Karpas-422 (cell line): ENCODE data around the gene RPL27A. TPM values are rescaled to one million over a fixed set of nuclear protein-coding genes. Genes with fewer than 3 reads are reported as not detected.

ENCODE experiments used
- DNase-seq: peaks from one replicate; pipeline ENCODE4 v3.0.0-alpha.2; 2015
- H2AFZ ChIP-seq: fragments of 200-600 bp; sonication (generic); 2 replicates; pipeline ENCODE4 v1.6.1; 2014; ENCODE audit warnings: antibody characterized with exemption, low read length, mixed read lengths
- H3K27ac ChIP-seq: fragments of 200-600 bp; sonication (generic); 2 replicates; pipeline ENCODE4 v1.5.1; 2014; ENCODE audit warnings: mild to moderate bottlenecking, low read length, moderate library complexity
- H3K27me3 ChIP-seq: fragments of 200-600 bp; sonication (generic); 2 replicates; pipeline ENCODE4 v1.6.1; 2014; ENCODE audit warnings: low read length, mixed read lengths
- H3K36me3 ChIP-seq: fragments of 200-600 bp; sonication (generic); 2 replicates; pipeline ENCODE4 v1.6.1; 2014; ENCODE audit warnings: low read length, mixed read lengths; ENCODE audit not compliant: insufficient read depth
- H3K4me1 ChIP-seq: fragments of 200-600 bp; sonication (generic); 2 replicates; pipeline ENCODE4 v1.6.1; 2014; ENCODE audit warnings: mild to moderate bottlenecking, low read length, mixed read lengths
- H3K4me2 ChIP-seq: fragments of 200-600 bp; sonication (generic); 2 replicates; pipeline ENCODE4 v1.6.1; 2014; ENCODE audit warnings: low read length, low read depth, mild to moderate bottlenecking; ENCODE audit not compliant: poor library complexity, severe bottlenecking
- H3K4me3 ChIP-seq: fragments of 200-600 bp; sonication (generic); 2 replicates; pipeline ENCODE4 v1.5.1; 2014; ENCODE audit warnings: mild to moderate bottlenecking, antibody characterized with exemption, low read length, mixed read lengths
- H3K79me2 ChIP-seq: fragments of 200-600 bp; sonication (generic); 2 replicates; pipeline ENCODE4 v1.6.1; 2014; ENCODE audit warnings: mild to moderate bottlenecking, low read length, mixed read lengths
- H3K9ac ChIP-seq: fragments of 200-600 bp; sonication (generic); 2 replicates; pipeline ENCODE4 v1.6.0; 2014; ENCODE audit warnings: low read length
- H3K9me2 ChIP-seq: fragments of 200-600 bp; sonication (generic), shearing (Covaris generic); replicated peaks from 2 replicates; pipeline ENCODE4 v1.6.0; 2014; ENCODE audit warnings: mild to moderate bottlenecking, low read length, moderate library complexity; ENCODE audit not compliant: insufficient read depth
- H3K9me3 ChIP-seq: fragments of 300-700, 200-600 bp; sonication (generic); 2 replicates; pipeline ENCODE4 v1.6.1; 2014; ENCODE audit warnings: low read length, mixed read lengths
- H4K20me1 ChIP-seq: fragments of 200-600 bp; sonication (generic); 2 replicates; pipeline ENCODE4 v1.6.1; 2014; ENCODE audit warnings: mild to moderate bottlenecking, antibody characterized with exemption, low read length, low read depth; ENCODE audit not compliant: insufficient read depth
- total RNA-seq: library from RNA; depleted of rRNA; stranded (reverse); fragments of >200 nt; shearing (Covaris generic); gene quantifications from 2 replicates; pipeline ENCODE4 v1.2.3, GENCODE V29; 2014; ENCODE audit warnings: low replicate concordance

RPL27A gene
- total RNA-seq, 1 experiment from 2014 or later = 2,423 TPM

GRCh38 chr11:8698917-8699441 lies 16.4 kb downstream of the RPL27A start:
- Histone ChIP-seq H3K27me3 (no peaks in the 10 kb centered on the region), H3K79me2 (no peaks in the 10 kb centered on the region), H2AFZ (no peak overlapping the region), H3K9me3 (no peaks in the 10 kb centered on the region), H3K9ac (no peak overlapping the region), H3K9me2 (no peaks in the 10 kb centered on the region), H3K4me2 (no peak overlapping the region), H3K27ac (no peak overlapping the region), H3K4me3 (no peak overlapping the region), H3K36me3 (no peaks in the 10 kb centered on the region), H3K4me1 (peaks cover 19% of the 10 kb centered on the region), H4K20me1 (no peaks in the 10 kb centered on the region)
- no peak for DNase-seq

GRCh38 chr11:8699903-8700302 lies 17.3 kb downstream of the RPL27A start:
- Histone ChIP-seq H3K79me2 (no peaks in the 10 kb centered on the region), H3K27ac (no peak overlapping the region), H3K27me3 (no peaks in the 10 kb centered on the region), H2AFZ (no peak overlapping the region), H4K20me1 (no peaks in the 10 kb centered on the region), H3K9me3 (no peaks in the 10 kb centered on the region), H3K36me3 (no peaks in the 10 kb centered on the region), H3K4me3 (no peak overlapping the region), H3K9ac (no peak overlapping the region), H3K4me1 (peaks cover 19% of the 10 kb centered on the region), H3K4me2 (no peak overlapping the region), H3K9me2 (no peaks in the 10 kb centered on the region)
- no peak for DNase-seq

DNA sequence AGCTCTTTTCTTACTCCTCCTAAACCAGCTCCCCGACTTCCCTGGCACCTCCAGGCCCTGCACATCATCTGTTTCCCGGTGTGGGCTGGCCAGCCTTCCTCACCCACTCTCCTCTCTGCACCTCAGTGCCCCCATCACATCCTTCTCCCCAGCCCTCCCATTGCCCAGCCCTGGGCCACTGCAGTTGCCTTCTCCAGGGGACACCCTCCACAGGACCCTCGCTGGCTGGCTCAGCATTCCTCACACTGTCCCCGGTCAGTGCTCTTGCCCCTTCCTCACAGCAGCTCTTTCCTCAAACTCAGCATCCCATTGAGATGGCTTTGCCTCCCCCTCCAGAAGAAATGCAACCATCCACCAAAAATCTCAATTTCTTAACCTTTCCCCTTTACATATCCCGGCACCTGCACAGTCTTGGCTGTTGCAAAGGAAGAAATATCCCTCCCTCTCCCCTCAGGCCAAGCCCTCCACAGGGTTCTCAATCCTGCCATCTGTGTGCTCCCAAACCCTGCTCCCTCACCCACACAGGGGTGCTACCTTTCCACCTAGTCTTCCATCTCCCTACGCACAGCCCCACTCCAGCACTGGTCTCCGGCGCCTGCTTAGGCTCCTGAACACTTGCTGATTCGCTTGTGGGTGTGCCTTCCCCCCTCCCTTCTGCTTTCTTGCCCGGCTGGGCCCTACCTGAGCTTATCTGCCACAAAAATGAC lies 19.5 kb downstream of the RPL27A start:
- Histone ChIP-seq H2AFZ (no peak overlapping the region), H3K9ac (no peak overlapping the region), H4K20me1 (no peaks in the 10 kb centered on the region), H3K4me3 (no peak overlapping the region), H3K27ac (no peak overlapping the region), H3K4me2 (no peak overlapping the region), H3K36me3 (no peaks in the 10 kb centered on the region), H3K79me2 (no peaks in the 10 kb centered on the region), H3K27me3 (no peaks in the 10 kb centered on the region), H3K9me2 (no peaks in the 10 kb centered on the region), H3K4me1 (peaks cover 19% of the 10 kb centered on the region), H3K9me3 (no peaks in the 10 kb centered on the region)
- no peak for DNase-seq

GRCh38 chr11:8702598-8702915 lies 20.0 kb downstream of the RPL27A start:
- Histone ChIP-seq H3K4me1 (peaks cover 19% of the 10 kb centered on the region), H4K20me1 (no peaks in the 10 kb centered on the region), H3K27ac (no peak overlapping the region), H2AFZ (no peak overlapping the region), H3K4me3 (no peak overlapping the region), H3K27me3 (no peaks in the 10 kb centered on the region), H3K79me2 (no peaks in the 10 kb centered on the region), H3K9ac (no peak overlapping the region), H3K4me2 (no peak overlapping the region), H3K9me2 (no peaks in the 10 kb centered on the region), H3K9me3 (no peaks in the 10 kb centered on the region), H3K36me3 (no peaks in the 10 kb centered on the region)
- DNase-seq = no peak

GRCh38 chr11:8704136-8704535 lies 21.5 kb downstream of the RPL27A start:
- Histone ChIP-seq H3K9me3 (no peaks in the 10 kb centered on the region), H3K27me3 (no peaks in the 10 kb centered on the region), H3K79me2 (no peaks in the 10 kb centered on the region), H2AFZ (no peak overlapping the region), H3K9ac (no peak overlapping the region), H3K4me3 (no peak overlapping the region), H3K4me2 (no peak overlapping the region), H4K20me1 (no peaks in the 10 kb centered on the region), H3K27ac (no peak overlapping the region), H3K9me2 (no peaks in the 10 kb centered on the region), H3K36me3 (no peaks in the 10 kb centered on the region), H3K4me1 (peaks cover 22% of the 10 kb centered on the region)
- no peak for DNase-seq

DNA sequence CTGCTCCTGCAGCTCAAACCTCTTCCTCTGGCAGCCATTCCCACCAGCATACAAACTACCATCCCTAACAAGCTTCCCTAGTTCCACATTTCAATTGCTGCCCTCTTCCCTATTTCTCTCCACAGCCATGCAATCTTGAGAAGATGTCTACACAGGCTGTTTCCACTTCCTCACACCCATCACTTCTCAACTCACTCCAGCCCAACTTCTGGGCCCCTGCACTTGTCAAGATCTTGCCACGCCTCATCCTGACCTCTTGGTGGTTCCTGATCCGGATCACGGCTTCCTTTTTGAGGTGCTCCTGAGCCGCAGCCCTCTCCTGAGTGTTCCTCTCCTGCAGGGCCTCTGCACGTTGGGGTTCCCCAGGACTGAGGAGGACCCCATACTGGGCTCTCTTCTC lies 22.6 kb downstream of the RPL27A start:
- Histone ChIP-seq H3K79me2 (no peaks in the 10 kb centered on the region), H3K4me1 (peaks cover 14% of the 10 kb centered on the region), H3K27ac (no peak overlapping the region), H3K4me3 (no peak overlapping the region), H3K27me3 (no peaks in the 10 kb centered on the region), H3K9ac (no peak overlapping the region), H3K9me3 (no peaks in the 10 kb centered on the region), H2AFZ (no peak overlapping the region), H4K20me1 (no peaks in the 10 kb centered on the region), H3K4me2 (no peak overlapping the region), H3K36me3 (no peaks in the 10 kb centered on the region), H3K9me2 (no peaks in the 10 kb centered on the region)
- DNase-seq = no peak

DNA sequence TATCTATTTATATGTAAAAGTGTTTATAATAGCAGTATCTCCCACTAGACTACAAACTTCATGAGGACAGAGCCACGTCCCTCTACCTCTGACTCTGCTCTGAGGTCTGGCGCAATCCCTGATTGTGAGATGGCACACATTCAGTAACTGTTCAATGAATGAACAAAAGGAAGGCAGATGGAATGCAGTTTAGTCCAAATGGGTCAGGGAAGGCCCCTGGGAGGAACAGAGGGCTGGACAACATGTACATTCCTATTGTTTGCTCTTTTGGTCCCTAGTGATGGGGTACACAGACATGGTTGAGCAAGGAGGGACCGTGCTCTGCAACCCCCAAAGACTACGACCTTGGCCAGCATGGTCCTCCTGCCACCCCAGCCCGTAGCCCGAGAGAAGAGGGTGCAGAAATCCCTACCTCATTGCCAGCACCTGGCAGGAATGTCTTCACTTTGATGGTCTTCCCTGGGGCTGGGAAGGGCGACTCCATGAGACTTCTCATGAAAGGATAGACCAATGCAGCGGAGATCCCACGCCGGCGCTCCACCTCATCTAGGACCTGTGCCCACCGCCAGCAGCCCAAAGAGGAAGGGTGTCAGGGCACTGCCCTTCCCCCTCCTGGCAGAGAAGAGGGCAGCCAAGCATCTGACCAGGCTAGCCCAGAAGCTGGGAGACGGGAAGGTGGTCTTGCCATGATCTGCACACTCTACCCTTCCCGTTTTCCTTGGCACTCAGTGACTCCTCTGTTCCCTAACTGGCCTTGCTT lies 24.3 kb downstream of the RPL27A start:
- DNase-seq = no peak
- H3K4me2 ChIP-seq = no peak overlapping the region
- no peaks in the 10 kb centered on the region for H3K27me3 ChIP-seq

DNA sequence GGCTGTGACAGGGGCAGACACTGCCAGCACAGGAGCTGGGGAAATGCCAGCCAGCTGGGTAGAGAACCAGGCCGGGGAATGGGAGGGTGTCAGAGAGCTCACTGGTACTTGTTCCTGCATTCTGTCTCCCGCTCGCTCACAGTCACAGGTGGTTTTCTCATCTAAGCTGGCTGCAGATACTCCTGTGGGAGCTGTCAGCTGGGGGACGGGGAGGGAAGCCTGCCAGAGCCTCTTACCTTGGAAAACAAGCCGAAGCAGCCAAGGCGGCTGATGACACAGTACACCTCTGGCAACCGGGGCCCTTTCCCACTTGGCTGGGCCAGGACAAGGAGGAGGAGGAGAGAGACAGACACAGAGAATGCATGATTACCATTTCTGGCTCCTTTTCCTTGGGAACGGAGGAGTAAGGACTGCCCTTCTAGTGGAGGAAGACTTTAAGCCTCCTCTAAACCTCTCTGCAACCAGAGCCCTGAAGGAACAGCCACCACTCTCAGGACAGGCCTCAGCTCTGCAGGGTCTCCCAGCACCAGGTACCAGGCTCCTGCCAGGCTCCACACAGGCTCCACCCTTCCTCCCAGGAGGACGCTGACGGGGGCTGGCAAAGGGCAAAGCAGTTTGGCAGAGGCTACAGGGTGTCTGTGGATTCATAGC lies 25.1 kb downstream of the RPL27A start:
- Histone ChIP-seq H3K9me2 (no peaks in the 10 kb centered on the region), H3K27ac (no peak overlapping the region), H3K9me3 (no peaks in the 10 kb centered on the region), H3K9ac (no peak overlapping the region), H3K4me2 (no peak overlapping the region), H3K36me3 (no peaks in the 10 kb centered on the region), H4K20me1 (no peaks in the 10 kb centered on the region), H3K79me2 (no peaks in the 10 kb centered on the region), H3K4me3 (no peak overlapping the region), H2AFZ (no peak overlapping the region), H3K27me3 (no peaks in the 10 kb centered on the region), H3K4me1 (peaks cover 6% of the 10 kb centered on the region; the same call in 1 of the 2 replicates)
- DNase-seq = no peak

More for the DNA sequence above, 24.3 kb downstream of the RPL27A start:
- no peaks in the 10 kb centered on the region for H4K20me1 ChIP-seq
- no peak overlapping the region for H3K9ac ChIP-seq
- H3K4me3 ChIP-seq = no peak overlapping the region
- no peak overlapping the region for H2AFZ ChIP-seq
- H3K27ac ChIP-seq = no peak overlapping the region
- no peaks in the 10 kb centered on the region for H3K36me3 ChIP-seq
- no peaks in the 10 kb centered on the region for H3K9me2 ChIP-seq
- peaks cover 6% of the 10 kb centered on the region; the same call in 1 of the 2 replicates for H3K4me1 ChIP-seq
- no peaks in the 10 kb centered on the region for H3K9me3 ChIP-seq
- no peaks in the 10 kb centered on the region for H3K79me2 ChIP-seq
